T-helper 1 cell (primary cell): Measurements from ENCODE around the gene TRIM7.
"Not testable (repeated sequence)": the region's sequence is repeated elsewhere in the genome, so short reads cannot be mapped to it uniquely, and the experiment has no call there.

Experiments
- DNase-seq, 5 donors: peaks; one replicate each; pipeline ENCODE4 v3.0.0-alpha.2; 2012 to 2020

Gene TRIM7

GRCh38 chr5:181233088-181233800, 28.2 kb upstream of the TRIM7 start:
- DNase-seq, result no peak

- no peak for DNase-seq
Measured at GRCh38 chr5:181232593-181232992, 27.6 kb upstream of the TRIM7 start.

DNA sequence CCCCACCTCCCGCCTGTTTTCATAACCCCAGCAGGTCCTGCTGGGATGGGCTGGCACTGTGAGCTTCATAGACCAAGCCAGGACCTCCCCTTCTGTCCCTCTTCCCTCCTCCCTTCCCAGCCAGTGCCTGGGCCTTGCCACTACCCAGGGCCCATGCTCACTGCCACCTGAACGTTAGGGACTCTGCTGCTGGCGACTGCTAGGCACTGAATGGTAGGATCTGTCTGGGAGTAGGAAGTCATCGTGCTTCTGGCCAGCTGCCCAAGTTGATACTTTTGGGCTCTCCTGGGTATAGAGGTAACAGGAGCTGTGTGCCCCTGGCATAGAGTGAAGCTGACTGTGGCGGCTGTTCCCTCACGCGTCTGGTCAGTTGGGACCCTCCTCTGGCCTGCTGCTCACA, 26.4 kb upstream of the TRIM7 start:
- DNase-seq, result no peak

DNA sequence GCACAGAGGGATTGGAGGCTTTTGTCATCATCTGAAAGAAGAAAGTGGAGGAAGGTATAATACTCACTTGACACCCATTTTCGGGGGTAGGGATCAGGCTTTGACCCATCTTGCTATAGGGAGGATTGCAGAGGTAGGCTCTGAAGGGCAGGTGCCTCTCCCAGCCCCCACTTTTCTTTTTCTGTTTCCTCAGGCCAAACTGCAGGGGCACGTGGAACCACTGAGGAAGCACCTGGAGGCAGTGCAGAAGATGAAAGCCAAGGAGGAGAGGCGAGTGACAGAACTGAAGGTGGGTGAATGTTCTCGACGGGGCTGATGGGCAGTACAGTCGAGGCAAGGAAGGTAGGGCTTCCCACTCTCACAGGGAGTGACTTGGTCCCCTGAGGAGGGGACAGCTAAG, 25.6 kb upstream of the TRIM7 start:
- no peak for DNase-seq

- no peak for DNase-seq
Measured at GRCh38 chr5:181229996-181230395, 25.0 kb upstream of the TRIM7 start.

GRCh38 chr5:181224390-181225229, 19.6 kb upstream of the TRIM7 start:
- peak in 2 of 5 donors; percentile 28 to 43 for DNase-seq

GRCh38 chr5:181223729-181224389, 18.9 kb upstream of the TRIM7 start:
- no peak for DNase-seq

- peak; percentile 94 to 98 (median 94) for DNase-seq
Measured at GRCh38 chr5:181223058-181223728, 18.2 kb upstream of the TRIM7 start, which contains the start of gene TRIM41. Gene TRIM41, plus strand, starts transcription at chr5:181223281. Its CDS starts 719 bp downstream, at chr5:181224000.

GRCh38 chr5:181222630-181223057, 17.6 kb upstream of the TRIM7 start:
- DNase-seq, result no peak

DNA sequence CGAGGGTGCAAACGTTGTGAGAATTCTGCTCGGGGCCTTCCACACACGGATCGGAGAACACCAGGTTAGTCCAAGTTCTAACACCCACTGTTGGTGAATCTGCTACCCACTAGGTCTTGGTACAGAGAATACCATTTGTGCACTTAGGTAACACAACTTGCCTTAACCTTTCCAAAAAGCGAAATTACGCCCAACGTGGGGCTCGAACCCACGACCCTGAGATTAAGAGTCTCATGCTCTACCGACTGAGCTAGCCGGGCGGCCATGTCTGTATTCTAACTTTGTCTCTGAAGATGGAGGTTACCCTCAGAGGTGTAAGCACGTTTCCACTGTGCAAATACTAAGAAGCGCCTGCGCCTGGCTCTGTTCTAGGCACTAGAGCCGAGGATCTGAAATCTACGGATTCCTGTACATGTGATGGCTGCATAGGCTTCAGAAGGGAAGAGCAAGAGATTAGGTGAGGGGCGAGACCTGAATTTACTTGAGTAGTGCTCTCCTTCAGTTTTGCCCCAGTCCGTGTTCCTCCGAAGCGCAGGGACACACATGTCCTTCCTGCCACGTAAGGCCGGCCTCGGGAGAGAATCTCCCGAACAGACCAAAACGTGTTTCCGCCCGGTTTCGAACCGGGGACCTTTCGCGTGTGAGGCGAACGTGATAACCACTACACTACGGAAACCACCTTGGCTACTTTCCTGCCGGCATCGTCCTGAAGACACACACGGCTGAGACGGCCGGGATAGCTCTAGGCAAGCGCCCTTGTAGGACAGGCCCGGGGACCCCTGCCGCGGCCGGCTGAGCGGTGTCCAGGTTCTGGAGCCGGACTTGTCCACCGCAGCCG, 17.0 kb upstream of the TRIM7 start:
- peak; percentile 85 to 97 (median 90) for DNase-seq

DNA sequence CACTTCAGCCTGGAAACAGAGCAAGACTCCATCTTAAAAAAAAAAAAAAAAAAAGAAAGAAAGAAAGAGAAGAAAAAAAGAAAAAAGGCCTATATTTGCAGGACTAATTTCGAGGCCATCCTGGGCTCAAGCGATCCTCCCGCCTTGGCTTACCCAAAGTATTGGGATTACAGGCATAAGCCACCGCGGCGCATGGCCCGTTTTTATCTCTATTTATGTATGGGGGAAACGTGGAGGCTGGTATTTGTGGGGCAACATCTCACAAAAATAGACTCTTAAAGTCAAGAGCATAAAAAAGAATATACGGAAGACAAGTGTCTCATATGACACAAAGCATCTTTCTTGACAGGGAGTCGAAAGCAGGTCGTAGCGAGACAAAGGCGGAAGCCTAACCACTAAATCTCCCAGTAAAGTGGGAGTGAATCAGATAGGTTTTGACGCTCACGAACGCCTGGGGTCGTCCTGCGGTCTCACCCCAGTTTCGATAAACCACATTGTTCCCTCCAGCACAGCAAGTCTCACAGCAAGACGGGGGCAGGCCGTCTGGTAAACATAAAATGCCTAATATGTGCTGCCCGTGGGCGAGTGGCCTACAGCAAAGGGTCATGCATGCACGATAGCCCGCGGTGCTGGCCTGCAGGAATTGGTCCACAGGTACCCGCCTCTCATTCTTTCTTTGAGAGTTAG, 16.3 kb upstream of the TRIM7 start:
- DNase-seq, result peak in 4 of 5 donors; percentile 50 to 62 (median 54)

DNA sequence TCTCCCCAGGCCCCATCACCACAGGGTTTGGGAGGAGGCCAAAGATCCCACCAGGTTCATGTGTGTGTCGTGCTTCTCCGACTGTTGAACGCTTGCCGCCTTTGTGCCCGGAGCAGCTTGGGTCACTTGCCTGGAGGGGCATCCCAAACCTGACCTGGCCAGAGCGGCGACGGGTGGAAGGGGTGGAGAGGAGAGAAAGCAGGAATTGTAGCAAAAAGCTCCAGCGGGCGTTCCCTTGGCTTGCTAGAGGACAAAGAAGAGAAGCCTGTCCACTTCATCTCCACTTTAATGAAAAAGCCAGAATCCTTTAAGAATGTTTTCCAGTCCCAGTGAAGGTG, 15.2 kb upstream of the TRIM7 start:
- no peak for DNase-seq

DNA sequence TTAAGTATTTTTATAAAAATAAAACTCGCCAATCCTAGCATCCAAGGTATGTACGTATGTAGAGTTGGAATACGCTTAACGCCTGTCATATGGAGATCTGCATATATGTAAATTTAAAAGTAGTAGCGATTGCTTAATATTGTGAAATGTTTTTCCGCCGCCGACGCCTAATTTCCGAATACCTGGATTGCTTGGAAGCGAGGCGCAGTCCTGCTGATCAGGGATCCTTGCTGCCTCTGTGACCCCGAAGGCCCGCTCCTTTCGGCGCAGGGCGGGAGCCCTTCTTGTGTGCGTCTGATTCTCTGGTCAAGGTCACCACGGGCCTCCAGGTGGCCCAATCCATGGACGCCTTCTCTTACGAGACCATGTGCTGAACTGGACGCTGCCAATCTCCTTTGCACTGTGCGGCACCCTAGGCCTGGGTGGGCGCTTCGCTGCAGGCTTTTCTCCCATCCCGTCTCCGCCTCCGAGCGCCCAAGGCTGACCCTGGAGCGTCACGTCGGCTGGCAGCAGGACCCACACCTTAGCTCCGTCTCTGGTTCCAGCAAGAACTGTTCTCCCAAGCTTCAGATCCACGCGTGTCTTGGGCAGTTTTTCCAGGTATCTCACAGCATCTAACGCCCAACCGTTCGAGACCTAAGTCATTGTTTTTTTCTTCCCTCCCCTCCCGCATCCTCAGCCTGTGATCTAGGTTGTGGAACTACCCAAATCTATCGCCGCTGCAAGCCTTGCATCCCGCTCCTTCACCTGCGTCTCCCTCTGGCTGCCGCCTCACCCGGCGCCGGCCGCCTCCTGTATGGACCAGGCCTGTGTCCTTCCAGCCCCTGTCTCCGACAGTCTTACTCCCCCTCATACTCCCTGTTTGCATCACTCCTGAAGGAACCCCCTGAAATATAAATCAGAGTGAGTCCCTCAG, 14.5 kb upstream of the TRIM7 start:
- no peak for DNase-seq

GRCh38 chr5:181218795-181219124, 13.8 kb upstream of the TRIM7 start:
- DNase-seq, result no peak

DNA sequence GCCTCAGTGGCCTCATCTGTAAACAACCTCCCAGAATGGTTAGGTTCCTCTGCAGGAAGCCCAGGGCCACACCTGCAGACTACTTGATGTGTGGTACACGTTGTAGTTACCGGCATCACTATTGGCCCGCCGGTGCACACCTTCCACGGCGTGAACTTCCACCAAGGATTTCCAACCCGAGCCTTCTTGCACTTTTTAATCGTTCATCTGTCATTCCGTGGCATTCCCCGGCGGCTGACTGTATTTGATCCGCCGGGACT, 12.7 kb upstream of the TRIM7 start:
- DNase-seq, result peak in 3 of 5 donors; percentile 31 to 39 (median 39)

GRCh38 chr5:181217111-181217802, 12.3 kb upstream of the TRIM7 start:
- DNase-seq, result peak in 4 of 5 donors; percentile 63 to 69 (median 66)

- DNase-seq, result peak in 2 of 5 donors; percentile 31 to 68
Measured at GRCh38 chr5:181215997-181216989, 11.3 kb upstream of the TRIM7 start.

GRCh38 chr5:181214249-181214648, 9.3 kb upstream of the TRIM7 start:
- DNase-seq, result not testable (repeated sequence)

DNA sequence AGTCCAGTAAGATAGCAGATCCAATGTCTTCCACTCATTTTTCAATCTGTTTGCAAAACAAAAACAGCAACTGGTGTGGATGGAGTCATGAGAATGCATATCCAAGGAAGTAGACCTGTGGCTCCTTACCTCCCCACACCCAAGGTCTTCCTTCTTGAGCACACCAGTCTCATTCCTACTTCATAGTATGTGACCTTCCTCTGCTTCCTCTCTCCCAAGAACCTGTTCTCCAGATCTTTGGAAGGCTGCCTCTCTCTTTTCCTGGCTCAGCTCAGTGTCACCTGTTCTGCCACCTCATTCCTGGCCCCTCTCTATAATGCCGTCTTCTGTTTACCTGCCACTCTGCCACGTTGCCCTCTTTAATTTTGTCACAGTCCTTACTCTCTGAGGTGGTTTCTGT, 7.9 kb upstream of the TRIM7 start:
- no peak for DNase-seq
